GM12873 (cell line): ENCODE data around the gene MAN1A2.

Experiments
- TF ChIP-seq, protein P1 (sequence below): IDR thresholded peaks from 2 replicates; pipeline ENCODE4 v1.5.1; 2012; ENCODE audit warnings: low read depth, mild to moderate bottlenecking, moderate library complexity, low read length, control low read depth; ENCODE audit not compliant: insufficient read depth; ENCODE audit errors: missing control alignments

Gene MAN1A2

DNA sequence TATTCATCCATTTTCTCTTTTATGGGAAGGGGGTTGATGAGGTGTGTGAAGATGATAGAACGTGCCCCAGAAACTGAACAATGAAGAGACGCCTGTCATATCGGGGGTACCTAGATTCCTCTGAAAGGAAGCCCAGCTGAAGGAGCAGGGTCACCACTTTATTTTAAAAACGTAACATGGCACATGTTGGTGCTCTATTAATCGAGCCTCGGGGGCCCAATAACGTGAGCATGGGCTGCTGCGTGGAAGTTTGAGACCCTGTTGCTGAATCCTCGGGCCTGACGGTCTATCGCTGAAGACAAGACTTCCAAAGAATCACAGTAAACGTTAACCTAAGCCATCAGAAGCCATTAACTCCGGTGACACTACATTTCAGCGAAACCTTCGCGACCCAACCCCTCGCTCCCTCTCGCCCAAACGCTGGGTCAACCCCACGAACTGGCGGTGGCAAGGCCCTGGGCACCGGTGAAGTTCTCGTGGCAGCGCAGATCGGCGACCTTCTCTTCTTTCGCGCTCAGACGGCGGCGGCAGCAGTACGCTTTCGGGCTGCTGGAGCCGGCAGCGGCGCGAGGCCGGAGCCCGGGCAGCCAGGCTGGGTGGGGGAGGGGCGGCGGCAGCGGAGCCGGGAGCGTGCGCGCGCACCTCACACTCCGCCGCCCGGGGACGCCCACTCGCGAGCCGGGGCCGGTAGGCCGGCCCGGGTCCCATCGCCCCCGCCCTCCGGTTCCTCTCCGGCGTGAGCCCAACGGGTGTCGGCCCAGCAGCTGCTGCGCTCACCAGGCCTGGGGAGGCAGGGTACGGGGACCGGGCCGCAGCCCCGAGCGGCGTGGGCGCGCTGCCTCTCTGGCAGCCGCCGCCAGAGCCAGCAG, 838 bp upstream of the MAN1A2 start:
- TF ChIP-seq, protein P1, sequence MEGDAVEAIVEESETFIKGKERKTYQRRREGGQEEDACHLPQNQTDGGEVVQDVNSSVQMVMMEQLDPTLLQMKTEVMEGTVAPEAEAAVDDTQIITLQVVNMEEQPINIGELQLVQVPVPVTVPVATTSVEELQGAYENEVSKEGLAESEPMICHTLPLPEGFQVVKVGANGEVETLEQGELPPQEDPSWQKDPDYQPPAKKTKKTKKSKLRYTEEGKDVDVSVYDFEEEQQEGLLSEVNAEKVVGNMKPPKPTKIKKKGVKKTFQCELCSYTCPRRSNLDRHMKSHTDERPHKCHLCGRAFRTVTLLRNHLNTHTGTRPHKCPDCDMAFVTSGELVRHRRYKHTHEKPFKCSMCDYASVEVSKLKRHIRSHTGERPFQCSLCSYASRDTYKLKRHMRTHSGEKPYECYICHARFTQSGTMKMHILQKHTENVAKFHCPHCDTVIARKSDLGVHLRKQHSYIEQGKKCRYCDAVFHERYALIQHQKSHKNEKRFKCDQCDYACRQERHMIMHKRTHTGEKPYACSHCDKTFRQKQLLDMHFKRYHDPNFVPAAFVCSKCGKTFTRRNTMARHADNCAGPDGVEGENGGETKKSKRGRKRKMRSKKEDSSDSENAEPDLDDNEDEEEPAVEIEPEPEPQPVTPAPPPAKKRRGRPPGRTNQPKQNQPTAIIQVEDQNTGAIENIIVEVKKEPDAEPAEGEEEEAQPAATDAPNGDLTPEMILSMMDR, result no peak

DNA sequence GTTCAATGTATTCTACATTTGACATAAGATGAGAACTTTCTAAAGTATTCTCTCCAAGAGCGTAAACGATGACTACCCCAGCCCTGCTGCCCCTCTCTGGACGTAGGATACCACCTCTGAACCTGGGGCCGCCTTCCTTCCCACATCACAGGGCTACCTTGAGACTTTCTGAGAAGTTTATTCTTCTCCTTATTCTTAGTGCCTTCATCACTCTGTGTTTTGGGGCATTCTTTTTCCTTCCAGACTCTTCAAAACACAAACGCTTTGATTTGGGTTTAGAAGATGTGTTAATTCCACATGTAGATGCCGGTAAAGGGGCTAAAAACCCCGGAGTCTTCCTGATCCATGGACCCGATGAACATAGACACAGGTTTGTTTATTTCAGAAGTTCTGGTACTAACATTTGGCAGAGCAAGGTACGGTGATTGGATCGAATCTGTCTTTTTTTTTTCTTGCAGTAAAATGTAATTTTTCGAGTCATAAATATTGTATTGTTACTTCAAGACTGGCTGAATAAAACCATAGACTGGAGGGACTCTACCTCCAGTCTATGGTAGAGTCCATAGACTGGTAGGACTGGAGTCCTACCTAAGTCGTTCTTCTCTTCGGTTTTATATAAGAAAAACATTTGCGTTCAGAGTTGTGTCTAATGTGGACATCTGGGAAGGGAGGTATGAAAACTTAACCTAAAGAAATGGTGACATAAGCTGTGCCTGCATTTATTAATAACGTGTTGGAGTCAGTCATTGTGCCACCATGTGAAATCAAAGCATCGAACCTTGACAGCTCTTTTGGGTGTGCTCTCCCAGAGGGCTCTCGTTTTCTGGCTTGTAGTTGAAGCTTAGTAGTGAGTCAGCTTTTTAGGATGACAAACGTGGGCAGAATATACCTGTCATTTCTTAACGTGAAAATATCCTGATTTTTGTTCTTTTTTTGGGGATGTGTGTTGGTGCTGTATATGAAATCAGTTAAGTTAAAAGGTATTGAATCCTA, 1.2 kb downstream of the MAN1A2 start:
- TF ChIP-seq, protein P1, result no peak

DNA sequence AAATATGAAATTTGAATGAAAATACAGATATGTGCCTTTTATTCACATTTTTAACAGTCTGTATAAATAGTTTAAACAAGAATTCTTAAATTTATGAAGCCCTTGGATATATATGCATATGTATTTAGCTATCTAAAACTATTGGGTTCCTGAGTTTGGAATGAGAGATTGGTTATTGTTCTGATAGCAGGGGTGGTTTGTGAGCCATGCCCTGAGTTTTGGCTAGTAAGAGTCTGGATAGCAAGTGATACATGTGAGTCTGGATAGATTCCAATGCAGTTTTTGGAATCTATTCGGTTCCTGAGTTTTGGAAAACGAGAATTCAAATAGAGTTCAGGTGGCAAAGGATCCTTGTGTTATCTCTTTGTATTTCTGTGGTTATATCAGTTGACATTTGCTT, 2.8 kb downstream of the MAN1A2 start:
- TF ChIP-seq, protein P1, result no peak

DNA sequence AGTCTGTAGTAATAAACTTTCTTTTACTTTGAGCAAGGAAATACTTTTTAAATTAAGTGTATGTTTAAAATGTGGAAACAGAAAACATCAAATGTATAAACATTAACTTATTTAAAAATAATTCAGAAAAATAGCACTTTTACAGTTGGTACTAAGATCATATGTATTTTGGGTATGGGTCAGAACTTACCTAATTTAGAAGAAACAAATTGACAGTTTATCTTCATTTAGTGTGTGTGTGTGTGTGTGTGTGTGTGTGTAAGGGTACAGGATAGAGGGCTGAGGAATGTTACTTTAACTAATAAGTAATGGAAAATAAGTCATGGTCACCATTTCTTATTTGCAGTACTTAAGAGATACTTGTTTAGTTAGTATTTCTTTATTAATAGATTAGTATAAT, 3.3 kb downstream of the MAN1A2 start:
- TF ChIP-seq, protein P1, result no peak

DNA sequence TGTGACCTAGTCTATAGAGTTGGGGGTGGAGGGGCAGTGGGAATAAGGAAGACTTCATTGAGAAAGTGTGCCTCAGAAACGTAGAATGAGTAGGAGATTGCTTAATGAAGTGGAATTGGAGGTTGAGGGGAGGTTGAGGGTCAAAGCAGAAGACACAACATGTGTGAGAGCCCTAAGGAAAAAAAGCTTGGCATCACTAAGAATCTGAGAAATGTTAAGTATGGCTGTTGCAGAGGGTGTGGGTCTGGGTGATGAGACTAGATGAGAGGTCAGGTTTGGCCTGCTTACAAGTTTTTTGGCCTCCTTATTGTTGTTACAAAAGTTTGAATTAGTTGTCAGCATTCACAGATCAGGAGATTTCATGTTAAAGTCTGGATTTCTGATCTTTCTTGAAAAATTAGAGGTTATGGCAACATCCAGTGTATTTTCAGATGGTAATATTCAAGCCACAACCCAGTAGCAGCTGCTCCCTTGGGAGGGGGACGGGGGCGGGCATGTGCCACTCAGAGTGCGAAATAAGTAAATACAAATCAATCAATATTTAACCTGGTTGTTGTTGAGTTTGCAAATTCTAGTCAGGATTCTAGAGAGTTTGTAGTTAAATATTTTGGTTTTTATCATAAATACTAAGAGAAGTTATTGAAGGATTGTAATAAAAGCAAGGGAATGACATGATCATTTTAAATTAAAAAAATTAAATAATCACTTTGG, 4.3 kb downstream of the MAN1A2 start:
- TF ChIP-seq, protein P1, result no peak

DNA sequence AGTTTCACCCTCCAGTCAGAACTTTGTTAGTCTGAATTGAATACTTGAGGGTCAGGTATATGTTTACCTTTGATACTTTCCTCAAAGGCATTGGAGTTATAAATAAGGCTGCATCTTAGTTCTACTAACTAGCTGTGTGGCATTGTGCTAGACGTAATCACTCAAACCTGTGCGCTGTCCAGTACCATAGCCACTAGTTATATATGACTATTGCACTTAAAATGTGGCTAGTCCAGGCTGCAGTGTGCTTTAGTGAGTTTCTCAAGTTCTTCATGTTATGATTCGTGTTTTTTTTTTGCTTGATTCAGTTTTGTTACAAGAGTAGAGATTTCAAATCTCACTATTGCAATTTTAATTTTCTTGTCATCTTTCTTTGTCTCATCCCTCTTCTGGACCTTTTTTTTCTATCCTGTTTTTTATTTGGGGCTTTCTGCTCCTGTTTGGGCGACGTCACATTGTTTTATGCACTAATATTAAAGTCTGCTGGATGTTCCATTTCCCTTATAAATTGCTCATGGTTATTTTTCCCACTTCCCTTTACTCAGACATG, 5.7 kb downstream of the MAN1A2 start:
- TF ChIP-seq, protein P1, result no peak
